ENCODE results near the gene CGB3. TPM values are rescaled to one million over a fixed set of nuclear protein-coding genes. Genes with fewer than 3 reads are reported as not detected.

CGB3 gene
- total and polyA plus RNA-seq, 2 of the 4 experiments (the other 2 are of a cell fraction): not detected

GRCh38 chr19:49064768-49065611 lies 40.9 kb upstream of the CGB3 start, which contains the start of gene NTF4:
TSS of gene NTF4 (minus strand) at chr19:49064818. CDS start at chr19:49061997, 2,821 bp downstream.
- peaks cover 2% of the 10 kb centered on the region; the same call in 1 of the 2 replicates for H3K4me1 ChIP-seq (ENCODE audit: control insufficient read depth, insufficient read depth, low read length)
- DNase-seq (no peak), ATAC-seq (ENCODE audit: low read depth) (peak; percentile 81)
- H3K23ac ChIP-seq (ENCODE audit: low read depth, low read length): peak within 1 kb of the TSS; percentile 38; the same call in 1 of the 2 replicates
- H2BK20ac ChIP-seq (ENCODE audit: low read depth, low read length): no peak within 1 kb of the TSS
- ChIA-PET CTCF (interaction anchor here (1.3 kb wide), 1 partner anchor 10 kb away, joined by 3 read pairs; no protein-coding TSS in a partner anchor), POLR2A (ENCODE audit: unreplicated experiment) (no interaction called here)
- no peak within 1 kb of the TSS for H2AK5ac ChIP-seq (ENCODE audit: low read depth, low read length)
- in situ Hi-C loops (cut with MboI; ENCODE audit: low sequenced_read_pairs) (no loop called here), dilution Hi-C loops (cut with HindIII; ENCODE audit: low sequenced_read_pairs, unreplicated experiment) (no loop called here), intact Hi-C loops (cut with micrococcal nuclease) (no loop called here)
- no peaks in the 10 kb centered on the region for H4K20me1 ChIP-seq (ENCODE audit: insufficient read depth, low read length)
- WGBS, 2 experiments (ENCODE audit: extremely low coverage in 2 of 2, insufficient read length in 1 of 2): 5% methylated on average over 20 of the region's 53 CpGs; no CpG with 5 or more reads in 1 of the 2 experiments
- H2AK9ac ChIP-seq (replicated peaks; ENCODE audit: low read depth, low read length, poor library complexity): peak within 1 kb of the TSS; percentile 55
- peaks cover 41% of the 10 kb centered on the region for H3K27me3 ChIP-seq (ENCODE audit: control insufficient read depth, insufficient read depth, low read length)
- H2AFZ ChIP-seq (replicated peaks; ENCODE audit: low read length, poor library complexity): peak within 1 kb of the TSS; percentile 67
- TF ChIP-seq ELK1 (IDR thresholded peaks at IDR 0.05; ENCODE audit: borderline replicate concordance, low read depth, low read length) (no peak), BHLHE40 (IDR thresholded peaks at IDR 0.05; ENCODE audit: low read depth, low read length) (0 out of 2 replicates have a peak, but pooled peaks have one; percentile 2)
- no peak within 1 kb of the TSS for H4K5ac ChIP-seq (ENCODE audit: low read depth, low read length)
- H3K14ac ChIP-seq (replicated peaks; ENCODE audit: low read depth, low read length): no peak within 1 kb of the TSS; the same call in 1 of the 2 replicates
- H3K4ac ChIP-seq (ENCODE audit: low read depth, low read length): no peak within 1 kb of the TSS
- no peak within 1 kb of the TSS for H3K9ac ChIP-seq (ENCODE audit: low read depth, low read length)
- peaks cover 7% of the 10 kb centered on the region; the same call in 1 of the 2 replicates for H3K9me3 ChIP-seq (ENCODE audit: control insufficient read depth, insufficient read depth, low read length)
- H3K56ac ChIP-seq (ENCODE audit: extremely low read depth, insufficient read depth, low read length): no peak within 1 kb of the TSS
- H2BK120ac ChIP-seq (ENCODE audit: low read depth, low read length): no peak within 1 kb of the TSS
- H3K18ac ChIP-seq (ENCODE audit: low read depth, low read length): no peak within 1 kb of the TSS
- no TSS peak for BruUV-seq (replicated peaks)
- no peak within 1 kb of the TSS for H3K27ac ChIP-seq (ENCODE audit: insufficient read depth, low read length)
- H4K8ac ChIP-seq (ENCODE audit: low read depth in 2 of 2, low read length in 2 of 2): no peak within 1 kb of the TSS
- no peaks in the 10 kb centered on the region for H3K36me3 ChIP-seq (ENCODE audit: control insufficient read depth, insufficient read depth, low read length)
- H3K9me1 ChIP-seq (ENCODE audit: insufficient read depth, low read length): no peaks in the 10 kb centered on the region
- H4K91ac ChIP-seq (ENCODE audit: insufficient read depth, low read depth, low read length): no peak within 1 kb of the TSS
- no peak within 1 kb of the TSS for H2BK5ac ChIP-seq (ENCODE audit: low read depth, low read length, poor library complexity, severe bottlenecking)
- H3K4me3 ChIP-seq (ENCODE audit: insufficient read depth, low read depth, low read length): peak within 1 kb of the TSS; percentile 19
- no peak within 1 kb of the TSS for H2BK15ac ChIP-seq (ENCODE audit: low read depth, low read length)
- H3K4me2 ChIP-seq (ENCODE audit: low read depth, low read length): peak within 1 kb of the TSS; percentile 52
- H3K79me1 ChIP-seq (ENCODE audit: low read depth in 1 of 2, low read length in 2 of 2): no peaks in the 10 kb centered on the region; a peak in 1 of 4 replicates

Measured in IMR-90 (cell line).